Ishikawa (cell line): ENCODE measurements around the gene TMBIM4.

ENCODE experiments used
- CEBPB ChIP-seq: IDR thresholded peaks from 2 replicates; pipeline ENCODE4 v1.6.1; 2012
- CREB1 ChIP-seq: IDR thresholded peaks from 2 replicates; pipeline ENCODE4 v1.6.1; 2012; ENCODE audit warnings: low read depth
- EP300 ChIP-seq: IDR thresholded peaks from 2 replicates; pipeline ENCODE4 v1.6.1; 2012; ENCODE audit warnings: borderline replicate concordance
- RAD21 ChIP-seq: IDR thresholded peaks from 2 replicates; pipeline ENCODE4 v1.6.1; 2012; ENCODE audit warnings: low read depth
- REST ChIP-seq: IDR thresholded peaks from 2 replicates; pipeline ENCODE4 v1.6.1; 2012; ENCODE audit warnings: low read depth, mild to moderate bottlenecking
- TAF1 ChIP-seq: IDR thresholded peaks from 2 replicates; pipeline ENCODE4 v1.6.1; 2012; ENCODE audit warnings: low read depth, mild to moderate bottlenecking
- TCF12 ChIP-seq: IDR thresholded peaks from 2 replicates; pipeline ENCODE4 v1.6.1; 2012; ENCODE audit warnings: low read depth
- USF1 ChIP-seq: IDR thresholded peaks from 2 replicates; pipeline ENCODE4 v1.6.1; 2012
- YY1 ChIP-seq: IDR thresholded peaks from 2 replicates; pipeline ENCODE4 v1.6.1; 2012; ENCODE audit warnings: low read depth
- ZBTB7A ChIP-seq: IDR thresholded peaks from 2 replicates; pipeline ENCODE4 v1.6.1; 2012; ENCODE audit warnings: low read depth
- TF ChIP-seq, protein P1 (sequence below): IDR thresholded peaks from 2 replicates; pipeline ENCODE4 v1.6.1; 2012

GRCh38 chr12:66195242-66195641 lies 25.4 kb upstream of the TMBIM4 start:
- TF ChIP-seq REST (no peak), EP300 (no peak), RAD21 (no peak), ZBTB7A (no peak), CREB1 (no peak), USF1 (no peak), YY1 (no peak), CEBPB (no peak), TAF1 (no peak), TCF12 (no peak)
- TF ChIP-seq, protein P1, sequence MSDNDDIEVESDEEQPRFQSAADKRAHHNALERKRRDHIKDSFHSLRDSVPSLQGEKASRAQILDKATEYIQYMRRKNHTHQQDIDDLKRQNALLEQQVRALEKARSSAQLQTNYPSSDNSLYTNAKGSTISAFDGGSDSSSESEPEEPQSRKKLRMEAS, result no peak
